Omental fat pad (tissue), 4 donors: Measurements from ENCODE around the gene PDCD1LG2. TPM values are rescaled to one million over a fixed set of nuclear protein-coding genes. Genes with fewer than 3 reads are reported as not detected.

Experiments
- ATAC-seq: fragments of 150-250 bp; one replicate; pipeline ENCODE4 v1.9.1; 2016; ENCODE audit warnings: mild to moderate bottlenecking, moderate library complexity; ENCODE audit not compliant: low FRiP score
- DNase-seq: peaks from one replicate; pipeline ENCODE4 v3.0.0-alpha.2; 2019; ENCODE audit warnings: low spot score
- CTCF ChIP-seq, 3 donors: fragments of 450-650 bp; IDR thresholded peaks; one replicate each; pipeline ENCODE4 v1.5.1; 2016 to 2017; ENCODE audit warnings: antibody characterized with exemption in 3 of 3, mild to moderate bottlenecking in 3 of 3, moderate library complexity in 2 of 3
- total RNA-seq, 4 donors: library from RNA; depleted of rRNA; stranded (reverse); fragments of >200 nt; gene quantifications; one replicate each; pipeline ENCODE4 v1.1.0, GENCODE V29; 2016

PDCD1LG2 gene
- total RNA-seq, 4 donors from 2014 or later: 3.5 to 10.7 (median 3.8) TPM

GRCh38 chr9:5593904-5594303 is 83.6 kb downstream of the PDCD1LG2 start:
- ATAC-seq (no peak), DNase-seq (no peak)
- TF ChIP-seq CTCF (IDR thresholded peaks at IDR 0.05): no peak

GRCh38 chr9:5596173-5596572 is 85.8 kb downstream of the PDCD1LG2 start:
- DNase-seq (no peak), ATAC-seq (no peak)
- no peak for TF ChIP-seq CTCF (IDR thresholded peaks at IDR 0.05)

GRCh38 chr9:5608298-5609225 is 98.2 kb downstream of the PDCD1LG2 start:
- DNase-seq (no peak), ATAC-seq (peak; percentile 84)
- no peak for TF ChIP-seq CTCF (IDR thresholded peaks at IDR 0.05)

- no peak for ATAC-seq
- DNase-seq: no peak
- TF ChIP-seq CTCF (IDR thresholded peaks at IDR 0.05): no peak
Measured at GRCh38 chr9:5609226-5609596, 98.9 kb downstream of the PDCD1LG2 start.

- DNase-seq (no peak), ATAC-seq (no peak)
- TF ChIP-seq CTCF (IDR thresholded peaks at IDR 0.05): no peak
Measured at GRCh38 chr9:5610491-5610890, 100.2 kb downstream of the PDCD1LG2 start.

GRCh38 chr9:5611321-5612184 is 101.2 kb downstream of the PDCD1LG2 start:
- ATAC-seq (no peak), DNase-seq (no peak)
- no peak for TF ChIP-seq CTCF (IDR thresholded peaks at IDR 0.05)
